HG03175 (cell line): ENCODE results near the gene AFAP1L1.
"Not testable (repeated sequence)": the region's sequence is repeated elsewhere in the genome, so short reads cannot be mapped to it uniquely, and the experiment has no call there.

Experiments
- ATAC-seq: cut with Tn5 transposase; IDR thresholded peaks from one replicate; pipeline ENCODE4 v1.9.1; 2021; ENCODE audit warnings: mild to moderate bottlenecking, moderate library complexity; ENCODE audit not compliant: unreplicated experiment

AFAP1L1 gene

GRCh38 chr5:149260761-149261160 is 10.9 kb upstream of the AFAP1L1 start:
- no peak for ATAC-seq

- ATAC-seq, result no peak
Measured at GRCh38 chr5:149261246-149261645, 10.4 kb upstream of the AFAP1L1 start.

DNA sequence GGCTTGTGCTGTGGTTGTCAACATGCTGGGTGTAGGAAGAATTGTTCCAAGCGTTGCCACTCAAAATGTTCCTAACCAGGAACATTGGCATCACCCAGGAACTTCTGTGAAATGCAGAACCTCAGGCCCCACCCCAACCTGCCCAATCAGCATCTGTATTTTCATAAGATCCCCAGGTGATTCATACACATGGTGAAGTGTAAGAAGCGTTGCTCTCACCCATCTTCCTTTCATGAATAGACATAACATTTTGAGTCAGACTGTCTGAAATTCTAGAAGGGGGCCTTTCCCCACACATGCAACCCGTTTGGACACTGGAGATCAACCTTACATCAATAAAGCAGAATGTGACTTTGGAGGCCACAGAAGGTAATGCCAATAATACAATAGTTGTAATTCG is 9.3 kb upstream of the AFAP1L1 start:
- ATAC-seq, result no peak

DNA sequence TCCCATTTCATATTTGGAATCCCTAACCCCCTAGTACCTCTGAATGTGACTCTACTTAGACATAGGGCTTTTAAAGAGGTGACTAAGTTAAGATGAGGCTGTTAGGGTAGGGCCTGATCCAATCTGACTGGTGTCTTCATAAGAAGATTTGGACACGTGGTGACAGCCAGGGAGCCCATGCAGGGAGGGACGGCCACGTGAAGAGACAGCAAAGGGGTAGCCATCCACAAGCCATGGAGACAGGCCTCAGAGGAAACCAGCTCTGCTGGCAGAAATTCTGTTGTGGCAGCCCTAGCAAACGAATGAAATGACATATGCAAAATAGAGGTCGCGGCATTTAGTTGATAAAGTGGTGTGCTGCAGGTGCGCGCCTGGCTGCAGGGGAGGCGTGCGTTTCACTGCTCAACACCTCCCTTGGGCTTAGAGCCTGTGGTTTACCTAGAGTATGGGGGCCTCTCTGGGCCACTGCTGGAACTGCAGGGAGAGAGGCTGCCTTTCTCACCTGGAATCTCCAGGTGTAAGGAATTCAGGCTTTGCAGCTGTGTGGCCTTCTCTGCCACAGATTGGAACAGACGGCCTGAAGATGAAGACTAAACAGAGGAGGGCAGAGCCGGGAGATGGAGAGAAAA is 7.1 kb upstream of the AFAP1L1 start:
- ATAC-seq, result peak; percentile 82

- no peak for ATAC-seq
Measured at GRCh38 chr5:149265068-149265465, 6.6 kb upstream of the AFAP1L1 start.

DNA sequence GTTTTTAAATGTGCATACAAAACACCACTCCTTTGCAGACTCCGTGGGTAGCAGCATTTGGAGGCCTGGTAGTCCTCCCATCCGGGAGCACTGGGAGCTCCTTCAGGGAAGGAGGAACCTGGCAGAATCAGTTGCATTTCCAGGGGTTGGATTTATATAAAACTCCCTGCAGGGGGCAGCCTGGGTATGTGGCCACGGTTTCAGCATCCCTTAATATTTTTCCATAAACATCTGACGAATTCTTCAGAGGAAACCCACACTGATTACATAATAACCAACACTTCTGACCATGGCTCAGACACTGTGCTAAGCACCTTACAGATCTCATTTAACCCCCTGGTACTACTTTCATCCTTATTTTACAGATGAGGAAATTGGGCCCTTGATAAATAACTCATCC is 6.1 kb upstream of the AFAP1L1 start:
- ATAC-seq, result no peak

DNA sequence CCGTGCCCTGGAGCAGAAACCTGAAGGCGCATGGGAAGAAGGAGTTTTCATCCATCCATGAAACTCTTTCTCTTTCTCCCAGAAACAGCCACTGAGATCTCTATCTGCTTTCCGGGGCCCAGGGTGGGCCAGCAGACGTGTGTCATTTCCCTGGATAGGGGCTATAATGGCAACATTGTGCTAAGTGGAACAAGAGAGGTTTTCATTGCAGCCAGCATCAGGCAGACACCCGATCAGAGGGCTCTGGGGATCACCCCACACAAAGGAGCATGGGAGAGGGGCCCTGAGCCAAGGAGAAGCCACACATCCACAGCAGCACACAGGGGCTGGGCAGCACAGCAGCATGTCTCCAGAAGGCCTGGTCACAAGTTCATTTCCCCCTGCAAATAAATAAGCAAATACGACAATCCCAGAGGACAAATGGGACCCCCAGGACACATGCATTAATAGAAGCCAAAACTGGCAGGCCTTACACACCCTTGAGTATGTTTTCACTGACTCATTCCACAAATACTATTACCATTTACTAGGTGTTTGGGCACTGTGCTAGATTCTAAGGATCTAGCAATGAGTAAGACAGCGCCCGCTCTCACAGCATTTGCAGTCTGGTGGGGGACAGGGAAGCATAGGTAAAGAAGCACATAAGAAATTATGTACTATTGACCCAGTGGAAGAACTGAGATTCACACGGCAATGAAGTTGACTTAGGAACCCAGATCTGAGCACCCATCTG is 4.3 kb upstream of the AFAP1L1 start:
- ATAC-seq, result no peak

GRCh38 chr5:149268928-149269557 is 2.6 kb upstream of the AFAP1L1 start:
- ATAC-seq, result no peak

DNA sequence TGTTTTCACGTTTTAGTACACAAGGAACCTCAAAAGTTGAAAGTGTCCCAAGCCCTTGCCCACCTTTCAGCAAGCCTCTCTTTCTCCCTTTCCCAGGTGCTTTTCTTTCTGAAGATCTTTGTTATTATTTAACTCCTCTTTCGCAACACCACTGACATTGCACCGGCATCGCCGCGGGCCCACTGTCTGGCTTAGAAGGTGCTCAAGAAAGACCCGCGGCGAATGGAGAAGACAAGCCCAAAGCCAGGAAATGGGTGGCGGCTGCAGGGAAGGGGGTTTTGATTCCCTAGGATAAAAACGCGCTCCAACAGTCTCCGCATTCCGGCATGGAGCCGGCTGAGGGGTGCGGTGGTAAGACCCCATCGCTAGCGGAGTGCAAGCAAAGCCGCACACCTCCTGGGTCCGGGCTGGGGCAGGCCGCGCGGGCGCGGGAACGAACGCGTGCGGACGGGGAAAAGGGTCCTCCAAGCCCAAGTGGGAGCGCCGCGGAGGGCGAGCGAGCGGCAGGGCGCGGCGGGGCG is 404 bp upstream of the AFAP1L1 start:
- no peak for ATAC-seq

DNA sequence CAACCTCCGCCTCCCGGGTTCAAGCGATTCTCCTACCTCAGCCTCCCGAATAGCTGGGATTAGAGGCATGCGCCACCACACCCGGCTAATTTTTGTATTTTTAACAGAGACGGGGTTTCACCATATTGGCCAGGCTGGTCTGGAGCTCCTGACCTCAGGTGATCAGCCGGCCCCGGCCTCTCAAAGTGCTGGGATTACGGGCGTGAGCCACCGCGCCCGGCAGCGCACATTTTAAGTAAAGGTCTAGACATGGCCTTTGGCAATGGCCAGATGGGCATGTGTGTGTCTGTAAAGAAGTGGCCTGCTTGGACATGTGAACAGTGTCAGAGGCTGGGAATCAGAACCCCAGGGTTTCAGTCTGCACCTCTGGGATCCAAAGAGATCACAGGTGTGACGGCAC is 1.1 kb downstream of the AFAP1L1 start:
- not testable (repeated sequence) for ATAC-seq

DNA sequence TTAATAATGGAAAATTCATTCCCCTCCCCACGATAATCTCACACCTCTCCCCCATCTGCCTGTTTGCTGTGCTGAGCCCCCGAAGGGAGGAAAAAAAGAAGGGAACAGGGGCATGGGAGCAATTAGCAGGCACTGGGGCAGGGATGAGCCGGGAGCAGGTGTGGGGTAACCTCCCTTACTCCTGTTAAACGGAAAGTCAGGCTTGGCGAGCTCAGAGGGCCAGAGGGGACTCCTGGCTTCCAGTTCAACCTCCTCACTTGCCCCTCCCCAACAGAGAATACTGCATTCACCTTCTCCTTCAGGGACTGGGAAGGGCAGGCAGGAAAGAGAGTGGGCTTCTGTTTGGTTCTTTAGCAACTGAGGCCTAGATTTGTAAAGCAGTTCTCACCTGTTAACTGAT is 1.6 kb downstream of the AFAP1L1 start:
- ATAC-seq, result no peak

DNA sequence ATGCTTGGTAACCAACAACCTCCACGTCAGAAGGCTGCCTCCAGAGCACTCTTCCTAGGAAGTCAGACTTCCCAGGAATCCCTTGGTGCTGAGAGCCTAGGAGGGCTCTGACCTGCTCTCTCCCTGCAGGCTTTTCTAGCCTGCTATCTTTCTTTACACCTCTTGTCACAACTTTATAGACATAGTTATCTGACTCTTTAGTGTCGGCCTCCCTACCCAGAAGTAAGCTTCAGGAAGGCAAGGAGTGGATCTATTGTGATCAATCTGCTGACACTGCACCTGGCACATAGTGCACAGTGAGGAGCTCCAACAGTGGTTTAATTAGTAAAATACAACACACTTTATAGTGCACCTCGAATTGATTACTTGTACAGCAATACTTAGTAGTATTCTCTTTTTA is 2.3 kb downstream of the AFAP1L1 start:
- no peak for ATAC-seq

- no peak for ATAC-seq
Measured at GRCh38 chr5:149274939-149275338, 3.3 kb downstream of the AFAP1L1 start.

- ATAC-seq, result no peak
Measured at GRCh38 chr5:149277801-149278200, 6.1 kb downstream of the AFAP1L1 start.

DNA sequence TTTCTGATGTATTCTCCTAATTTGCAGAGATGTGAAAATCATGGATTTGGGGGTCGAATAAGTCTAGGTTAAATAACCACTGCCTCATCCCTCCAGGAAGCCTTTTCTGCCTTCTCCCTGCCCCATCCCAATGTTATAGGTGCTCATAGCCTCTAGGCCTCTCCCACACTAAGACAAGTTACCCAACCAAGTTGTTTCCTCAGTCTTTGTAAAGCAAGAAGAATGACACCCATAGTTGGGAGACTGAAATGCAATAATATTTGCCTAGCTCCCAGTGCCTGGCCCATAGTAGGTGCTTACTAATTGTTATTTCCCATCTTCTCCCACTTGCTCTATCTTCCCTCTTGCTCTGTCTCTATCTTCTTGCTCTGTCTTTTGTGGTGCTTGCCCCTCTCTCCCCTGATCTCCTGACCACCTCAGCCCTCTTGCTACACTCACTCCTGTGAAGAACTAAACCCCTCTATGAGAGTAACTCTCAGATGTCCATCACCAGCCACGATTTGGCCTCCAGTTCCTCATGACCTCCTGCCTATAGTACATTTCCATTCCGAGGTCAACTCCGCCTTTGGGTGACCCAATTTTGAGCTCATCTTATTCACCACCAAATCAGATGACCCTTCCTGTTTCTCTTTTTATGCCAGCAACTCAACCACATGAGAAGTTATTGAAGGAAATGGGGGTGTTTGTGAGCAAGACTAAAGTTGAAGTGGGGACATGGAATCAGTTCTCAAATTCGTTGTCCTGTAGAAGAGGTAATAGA is 7.0 kb downstream of the AFAP1L1 start:
- ATAC-seq, result no peak

- ATAC-seq, result no peak
Measured at GRCh38 chr5:149279661-149280060, 8.0 kb downstream of the AFAP1L1 start.

- ATAC-seq, result no peak
Measured at GRCh38 chr5:149280124-149280523, 8.5 kb downstream of the AFAP1L1 start.

GRCh38 chr5:149280802-149281201 is 9.1 kb downstream of the AFAP1L1 start:
- no peak for ATAC-seq

- ATAC-seq, result no peak
Measured at GRCh38 chr5:149282027-149282965, 10.6 kb downstream of the AFAP1L1 start.

DNA sequence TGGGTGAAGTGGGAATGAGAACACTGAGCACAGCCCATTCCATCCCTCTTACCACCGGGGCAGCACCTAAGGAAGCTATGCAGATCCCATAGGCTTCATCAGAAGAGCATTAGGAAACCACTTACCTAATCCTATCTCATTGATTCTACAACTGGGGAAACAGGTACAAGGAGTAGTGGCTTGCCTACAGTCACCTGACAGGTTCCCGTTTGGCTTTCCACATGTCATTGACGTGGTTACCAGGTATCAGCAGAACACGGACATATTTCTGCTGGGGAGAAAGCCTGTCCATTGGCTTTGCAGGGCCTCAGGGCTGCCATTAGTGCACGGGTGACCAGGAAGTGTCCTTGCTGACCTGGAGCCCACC is 11.3 kb downstream of the AFAP1L1 start:
- ATAC-seq, result no peak
